ENCODE measurements around the gene MT3. TPM values are rescaled to one million over a fixed set of nuclear protein-coding genes. Genes with fewer than 3 reads are reported as not detected.

MT3 gene
- not detected for total RNA-seq

GRCh38 chr16:56589141-56590039 lies at the start of gene MT3:
TSS of gene MT3 (plus strand) at chr16:56589528. CDS start at chr16:56589591, 63 bp downstream.
- peak in 1 of 3 donors; percentile 45 for DNase-seq (ENCODE audit: low read depth in 2 of 3, low spot score in 2 of 3)

- DNase-seq (ENCODE audit: low read depth in 2 of 3, low spot score in 2 of 3): no peak
Observed at GRCh38 chr16:56539656-56540055, 49.7 kb upstream of the MT3 start.

GRCh38 chr16:56542039-56542438 lies 47.3 kb upstream of the MT3 start:
- DNase-seq (ENCODE audit: low read depth in 2 of 3, low spot score in 2 of 3): no peak

GRCh38 chr16:56547120-56547948 lies 42.0 kb upstream of the MT3 start:
- peak in 2 of 3 donors; percentile 9 to 27 for DNase-seq (ENCODE audit: low read depth in 2 of 3, low spot score in 2 of 3)

GRCh38 chr16:56547949-56548567 lies 41.3 kb upstream of the MT3 start:
- DNase-seq (ENCODE audit: low read depth in 2 of 3, low spot score in 2 of 3): no peak

- DNase-seq (ENCODE audit: low read depth in 2 of 3, low spot score in 2 of 3): no peak
Observed at GRCh38 chr16:56549161-56549560, 40.2 kb upstream of the MT3 start.

GRCh38 chr16:56549744-56550385 lies 39.5 kb upstream of the MT3 start:
- no peak for DNase-seq (ENCODE audit: low read depth in 2 of 3, low spot score in 2 of 3)

GRCh38 chr16:56551796-56552738 lies 37.3 kb upstream of the MT3 start:
- no peak for DNase-seq (ENCODE audit: low read depth in 2 of 3, low spot score in 2 of 3)

GRCh38 chr16:56554441-56554840 lies 34.9 kb upstream of the MT3 start:
- DNase-seq (ENCODE audit: low read depth in 2 of 3, low spot score in 2 of 3): no peak

- DNase-seq (ENCODE audit: low read depth in 2 of 3, low spot score in 2 of 3): no peak
Observed at GRCh38 chr16:56558024-56558747, 31.1 kb upstream of the MT3 start.

GRCh38 chr16:56559109-56559508 lies 30.2 kb upstream of the MT3 start:
- no peak for DNase-seq (ENCODE audit: low read depth in 2 of 3, low spot score in 2 of 3)

GRCh38 chr16:56560447-56560846 lies 28.9 kb upstream of the MT3 start:
- no peak for DNase-seq (ENCODE audit: low read depth in 2 of 3, low spot score in 2 of 3)

GRCh38 chr16:56561126-56561525 lies 28.2 kb upstream of the MT3 start:
- DNase-seq (ENCODE audit: low read depth in 2 of 3, low spot score in 2 of 3): no peak

- DNase-seq (ENCODE audit: low read depth in 2 of 3, low spot score in 2 of 3): no peak
Observed at GRCh38 chr16:56564793-56565477, 24.4 kb upstream of the MT3 start, which contains the start of gene MT4. TSS of gene MT4 (plus strand) at chr16:56565073. CDS start at chr16:56565129, 56 bp downstream.

GRCh38 chr16:56569971-56570370 lies 19.4 kb upstream of the MT3 start:
- DNase-seq (ENCODE audit: low read depth in 2 of 3, low spot score in 2 of 3): no peak

GRCh38 chr16:56571525-56571924 lies 17.8 kb upstream of the MT3 start:
- DNase-seq (ENCODE audit: low read depth in 2 of 3, low spot score in 2 of 3): no peak

- DNase-seq (ENCODE audit: low read depth in 2 of 3, low spot score in 2 of 3): no peak
Observed at GRCh38 chr16:56574625-56575024, 14.7 kb upstream of the MT3 start.
